HG03064 (cell line): ENCODE data around the gene RIMS3.
"Not testable (repeated sequence)": the region's sequence is repeated elsewhere in the genome, so short reads cannot be mapped to it uniquely, and the experiment has no call there.

Source experiments
- ATAC-seq: cut with Tn5 transposase; IDR thresholded peaks from one replicate; pipeline ENCODE4 v1.9.1; 2021; ENCODE audit warnings: low read depth; ENCODE audit not compliant: unreplicated experiment

RIMS3 gene

GRCh38 chr1:40635763-40636500, 29.6 kb downstream of the RIMS3 start:
- ATAC-seq = no peak

GRCh38 chr1:40634901-40635655, 30.4 kb downstream of the RIMS3 start:
- no peak for ATAC-seq

- no peak for ATAC-seq
Measured at GRCh38 chr1:40633931-40634376, 31.5 kb downstream of the RIMS3 start.

- no peak for ATAC-seq
Measured at GRCh38 chr1:40633523-40633922, 32.0 kb downstream of the RIMS3 start.

GRCh38 chr1:40630488-40631223, 34.8 kb downstream of the RIMS3 start:
- no peak for ATAC-seq

- not testable (repeated sequence) for ATAC-seq
Measured at GRCh38 chr1:40629546-40629945, 35.9 kb downstream of the RIMS3 start.

GRCh38 chr1:40628903-40629292, 36.6 kb downstream of the RIMS3 start:
- no peak for ATAC-seq

GRCh38 chr1:40627987-40628902, 37.2 kb downstream of the RIMS3 start:
- no peak for ATAC-seq

GRCh38 chr1:40626383-40626770, 39.1 kb downstream of the RIMS3 start:
- no peak for ATAC-seq

GRCh38 chr1:40625476-40626382, 39.8 kb downstream of the RIMS3 start:
- no peak for ATAC-seq

GRCh38 chr1:40625076-40625475, 40.4 kb downstream of the RIMS3 start:
- ATAC-seq = no peak

GRCh38 chr1:40622936-40623629, 42.4 kb downstream of the RIMS3 start:
- ATAC-seq = no peak

- no peak for ATAC-seq
Measured at GRCh38 chr1:40621821-40622450, 43.5 kb downstream of the RIMS3 start.

GRCh38 chr1:40620586-40621210, 44.8 kb downstream of the RIMS3 start:
- ATAC-seq = no peak

GRCh38 chr1:40620150-40620549, 45.3 kb downstream of the RIMS3 start:
- ATAC-seq = no peak

GRCh38 chr1:40618108-40618507, 47.4 kb downstream of the RIMS3 start:
- ATAC-seq = no peak

- ATAC-seq = no peak
Measured at GRCh38 chr1:40612345-40612831, 53.1 kb downstream of the RIMS3 start.

GRCh38 chr1:40610156-40610555, 55.3 kb downstream of the RIMS3 start:
- ATAC-seq = no peak
